AG04450 (cell line): Measurements from ENCODE around the gene SERP2. TPM values are rescaled to one million over a fixed set of nuclear protein-coding genes. Genes with fewer than 3 reads are reported as not detected.

Experiments used
- CTCF ChIA-PET: fragments of 300-600, 350-600 bp; formaldehyde crosslinking; extraction: SDS; loops from one replicate; lab custom pipeline; 2022; ENCODE audit warnings: antibody characterized with exemption, inconsistent platforms; lab: Charles Lee
- POLR2A ChIA-PET: fragments of 350-600 bp; formaldehyde crosslinking; extraction: SDS; loops from one replicate; lab custom pipeline; 2021; ENCODE audit warnings: antibody characterized with exemption, inconsistent platforms; lab: Yijun Ruan, JAX
- DNase-seq: peaks from one replicate; pipeline ENCODE4 v3.0.0-alpha.2; 2011; ENCODE audit warnings: low read depth, low spot score
- H3K27ac ChIP-seq: one replicate; pipeline ENCODE4 v1.5.1; 2012; ENCODE audit warnings: low read depth, low read length, control low read depth
- H3K27me3 ChIP-seq: one replicate; pipeline ENCODE4 v1.6.0; 2012; ENCODE audit warnings: low read length; ENCODE audit not compliant: control insufficient read depth, insufficient read depth
- H3K4me3 ChIP-seq: 2 replicates; pipeline ENCODE4 v1.5.1; 2011; ENCODE audit warnings: mild to moderate bottlenecking, low read depth, low read length, control low read depth
- H3K9me3 ChIP-seq: 2 replicates; pipeline ENCODE4 v1.5.1; 2012; ENCODE audit warnings: low read length; ENCODE audit not compliant: control insufficient read depth, insufficient read depth
- CTCF ChIP-seq: IDR thresholded peaks from 2 replicates; pipeline ENCODE4 v1.5.1; 2011; ENCODE audit warnings: low read depth, low read length, control low read depth, inconsistent platforms
- polyA plus RNA-seq: library from polyadenylated mRNA; depleted of rRNA; stranded (reverse); fragments of >200 nt; gene quantifications from 2 replicates; pipeline ENCODE4 v1.2.3, GENCODE V29; 2011

Gene SERP2
- polyA plus RNA-seq, 1 experiment = 5.0 TPM

GRCh38 chr13:44385401-44385800, 11.8 kb downstream of the SERP2 start:
- H3K27me3 ChIP-seq = no peaks in the 10 kb centered on the region
- H3K27ac ChIP-seq = no peak overlapping the region
- H3K9me3 ChIP-seq = no peaks in the 10 kb centered on the region
- no peak overlapping the region for H3K4me3 ChIP-seq
- no peak for DNase-seq
- no peak for TF ChIP-seq CTCF
- ChIA-PET POLR2A (no interaction called here), CTCF (no interaction called here)

DNA sequence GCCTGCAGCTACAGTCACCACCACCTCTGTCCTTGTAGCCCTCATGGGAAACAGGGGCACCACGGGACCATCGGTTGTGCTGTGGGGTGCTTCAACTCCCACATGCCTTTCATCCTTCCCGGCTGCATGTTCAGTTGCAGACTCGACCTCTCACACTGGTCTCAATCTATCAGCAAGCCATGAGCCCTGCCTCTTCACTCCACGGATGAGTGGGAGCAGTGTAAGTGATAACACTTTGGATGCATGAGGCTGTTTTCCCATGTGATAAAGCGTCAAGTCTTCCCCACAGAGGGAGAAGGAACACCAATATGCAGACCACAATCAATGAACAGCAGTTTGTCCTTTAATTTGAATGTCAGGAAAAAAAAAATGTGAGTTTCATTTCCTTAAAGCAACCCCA, 12.2 kb downstream of the SERP2 start:
- Histone ChIP-seq H3K9me3 (no peaks in the 10 kb centered on the region), H3K4me3 (no peak overlapping the region), H3K27ac (no peak overlapping the region), H3K27me3 (no peaks in the 10 kb centered on the region)
- ChIA-PET CTCF (no interaction called here), POLR2A (no interaction called here)
- TF ChIP-seq CTCF = no peak
- DNase-seq = no peak

GRCh38 chr13:44386913-44387556, 13.4 kb downstream of the SERP2 start:
- H3K9me3 ChIP-seq = no peaks in the 10 kb centered on the region
- TF ChIP-seq CTCF = no peak
- POLR2A ChIA-PET = no interaction called here
- H3K27ac ChIP-seq = no peak overlapping the region
- H3K27me3 ChIP-seq = no peaks in the 10 kb centered on the region
- H3K4me3 ChIP-seq = no peak overlapping the region
- DNase-seq = no peak
- CTCF ChIA-PET = no interaction called here

GRCh38 chr13:44388427-44389059, 14.9 kb downstream of the SERP2 start:
- ChIA-PET CTCF (no interaction called here), POLR2A (no interaction called here)
- Histone ChIP-seq H3K9me3 (no peaks in the 10 kb centered on the region), H3K27ac (no peak overlapping the region), H3K4me3 (no peak overlapping the region), H3K27me3 (no peaks in the 10 kb centered on the region)
- no peak for DNase-seq
- TF ChIP-seq CTCF = no peak

- no peak for TF ChIP-seq CTCF
- no peak for DNase-seq
- POLR2A ChIA-PET = no interaction called here
- H3K4me3 ChIP-seq = no peak overlapping the region
- H3K27ac ChIP-seq = no peak overlapping the region
- H3K27me3 ChIP-seq = no peaks in the 10 kb centered on the region
- CTCF ChIA-PET = no interaction called here
- H3K9me3 ChIP-seq = no peaks in the 10 kb centered on the region
These were observed 15.5 kb downstream of the SERP2 start for GRCh38 chr13:44389060-44389666.
